ENCODE results near the gene TNNT1.
"Not testable (repeated sequence)": the region's sequence is repeated elsewhere in the genome, so short reads cannot be mapped to it uniquely, and the experiment has no call there.

Gene TNNT1

DNA sequence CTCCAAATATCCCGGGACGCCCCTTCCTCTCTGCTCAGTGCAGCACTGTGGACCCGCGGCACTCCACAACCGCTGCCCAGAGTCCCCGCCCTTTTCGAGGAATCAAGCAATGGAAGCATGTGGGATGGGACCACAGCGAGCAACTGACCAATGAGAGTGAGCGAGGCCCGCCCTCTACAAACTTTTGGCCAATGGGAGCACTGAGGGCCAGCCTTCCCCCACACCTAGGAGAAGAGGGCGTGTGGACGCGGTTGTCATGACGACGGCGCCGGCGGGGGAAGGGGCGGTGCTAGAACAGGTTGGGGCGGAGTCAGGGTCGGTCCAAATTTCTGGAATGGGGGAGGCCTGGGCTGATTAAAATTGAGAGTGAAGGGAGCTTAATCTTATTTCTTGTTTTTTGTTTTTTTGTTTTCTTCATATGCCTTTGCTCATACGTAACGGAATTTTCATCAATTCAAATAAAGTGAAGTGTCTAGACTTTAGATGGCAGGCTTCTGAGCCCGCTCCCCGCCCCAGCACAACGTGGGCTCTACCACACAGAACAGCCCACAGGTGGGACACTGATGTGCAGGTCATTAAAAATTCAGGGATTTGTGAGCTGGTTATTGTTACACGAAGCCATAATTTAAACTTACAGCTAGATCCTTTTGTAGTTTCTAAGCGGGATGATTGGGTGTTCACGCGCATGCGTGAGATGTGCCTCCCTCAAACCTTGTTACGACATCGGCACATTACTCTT lies 17.7 kb upstream of the TNNT1 start, which contains the start of gene DNAAF3:
Gene DNAAF3, minus strand, starts transcription at position 84 of the 739 bp plus-strand sequence. CDS start 200 bp downstream, outside the sequence.
- peak; percentile 99 for DNase-seq

DNA sequence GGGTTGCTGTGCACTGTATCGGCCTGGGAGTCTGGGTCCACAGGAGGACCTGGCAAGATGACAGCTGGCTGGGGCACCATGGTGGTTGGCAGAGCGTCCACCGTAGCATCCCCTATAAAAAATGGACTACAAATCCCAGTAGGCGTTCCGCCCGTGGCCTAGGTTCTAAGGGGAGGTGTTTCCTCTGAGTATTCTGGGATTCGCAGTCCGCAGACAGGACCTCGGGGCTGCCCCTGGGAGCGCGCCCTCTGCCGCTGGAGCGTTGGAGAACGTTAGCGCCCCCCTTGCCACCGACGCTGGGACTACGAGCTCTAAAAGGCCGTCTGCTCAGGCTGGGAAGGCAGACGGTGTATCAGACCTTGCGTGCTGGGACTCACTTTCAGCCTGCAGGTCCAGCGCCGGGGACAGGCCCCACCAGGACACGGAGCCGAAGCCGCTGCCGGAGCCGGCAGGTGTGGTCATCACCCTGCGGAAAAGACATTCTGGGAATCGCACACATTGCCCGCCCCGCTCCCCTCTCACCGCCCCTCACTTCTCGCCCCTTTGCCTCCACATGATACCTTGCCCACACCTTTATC lies 17.0 kb upstream of the TNNT1 start:
- peak; percentile 91 to 95 for DNase-seq

DNA sequence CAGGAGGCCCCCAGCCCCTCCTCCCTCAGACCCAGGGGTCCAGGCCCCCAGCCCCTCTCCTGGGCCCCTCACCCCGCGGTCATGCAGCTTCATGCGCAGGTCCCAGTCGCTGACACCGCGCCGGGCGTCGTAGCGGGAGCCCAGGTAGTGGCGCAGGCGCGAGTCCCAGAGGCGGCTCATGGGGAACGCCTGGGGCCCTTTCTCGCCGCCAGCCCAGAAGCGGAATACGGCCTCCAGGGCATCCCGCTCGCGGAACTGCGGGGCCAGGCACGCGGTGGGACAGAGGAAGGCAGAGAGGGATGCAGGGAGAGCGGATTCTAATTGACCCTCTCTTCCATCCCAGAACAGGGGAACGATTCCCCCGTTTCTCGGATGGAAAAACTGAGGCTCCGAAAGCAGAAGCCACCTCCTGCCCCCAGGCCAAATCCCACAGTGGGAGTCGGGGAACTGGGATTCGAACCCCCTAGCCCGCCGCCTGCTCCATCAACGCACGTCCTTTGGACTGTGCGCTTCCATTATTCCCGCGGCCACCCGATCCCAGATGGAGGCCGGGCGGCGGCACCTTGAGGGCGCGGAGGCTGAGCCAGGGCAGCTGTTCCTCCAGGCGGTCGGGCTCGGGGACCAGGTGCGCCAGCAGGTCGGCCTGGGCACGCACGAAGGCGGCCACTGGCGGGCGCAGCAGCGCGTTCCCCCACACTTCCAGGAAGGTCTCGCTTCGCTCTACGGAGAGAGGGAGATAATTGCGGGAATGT lies 12.7 kb upstream of the TNNT1 start:
- no peak for DNase-seq

DNA sequence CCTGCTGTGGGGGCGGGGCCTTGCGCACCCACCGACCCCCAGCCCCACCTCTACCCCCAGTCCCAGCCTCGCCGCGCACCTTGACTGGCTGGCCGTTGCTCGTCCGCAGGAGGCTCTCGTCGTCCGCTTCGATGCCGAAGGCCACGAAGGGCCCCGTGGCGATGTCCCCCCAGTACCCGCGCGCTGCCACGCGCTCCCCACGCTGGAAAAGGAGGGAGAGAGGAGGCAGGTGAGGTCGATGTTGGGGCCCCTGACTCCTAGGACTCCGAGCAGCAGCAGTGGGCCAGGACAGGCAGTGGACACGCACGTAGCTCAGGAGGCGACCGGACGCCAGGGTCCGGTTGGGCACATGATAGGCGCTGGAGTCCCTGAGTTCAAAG lies 12.0 kb upstream of the TNNT1 start:
- DNase-seq = no peak

DNA sequence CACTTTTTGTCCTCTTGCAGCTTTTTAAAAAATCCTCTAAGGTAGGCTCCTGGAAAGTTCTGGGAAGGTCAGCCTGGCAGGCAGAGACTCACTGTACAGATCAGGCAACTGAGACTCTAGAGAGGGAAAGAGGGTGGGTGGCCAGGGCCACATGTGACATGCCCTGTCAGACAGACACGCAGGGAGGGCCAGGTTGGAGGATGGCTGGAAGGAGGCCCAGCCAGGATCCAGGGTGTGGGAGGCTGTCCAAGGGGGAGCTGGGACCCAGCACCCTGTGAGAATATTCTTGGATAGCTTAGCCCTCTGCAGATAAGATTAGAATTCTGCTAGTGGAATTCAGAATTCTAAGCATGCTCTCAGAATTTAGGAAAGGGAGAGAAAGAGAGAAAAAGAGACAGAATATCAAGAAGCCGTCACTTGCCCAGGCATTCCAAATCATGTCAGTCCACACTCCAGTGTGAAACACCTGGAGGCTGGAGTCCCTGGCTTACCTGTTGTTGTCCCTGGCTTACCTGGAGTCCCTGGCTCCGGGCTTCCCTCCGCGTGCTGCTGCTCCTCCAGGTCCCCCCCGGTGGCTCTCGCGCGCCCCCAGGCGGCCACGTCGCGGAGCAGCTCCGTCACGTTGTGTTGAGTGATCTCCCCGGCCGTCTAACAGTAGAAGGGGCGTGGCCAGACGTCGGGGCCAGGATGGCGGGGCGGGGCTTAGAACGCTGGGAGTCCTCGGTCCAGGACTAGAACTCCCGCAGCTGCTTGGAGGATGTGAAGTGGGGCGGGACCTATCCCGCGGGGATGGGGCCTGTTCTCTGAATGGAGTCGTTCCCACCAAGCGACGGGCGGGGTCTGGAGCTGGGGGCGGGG lies 11.4 kb upstream of the TNNT1 start:
- DNase-seq = peak; percentile 89 to 93

DNA sequence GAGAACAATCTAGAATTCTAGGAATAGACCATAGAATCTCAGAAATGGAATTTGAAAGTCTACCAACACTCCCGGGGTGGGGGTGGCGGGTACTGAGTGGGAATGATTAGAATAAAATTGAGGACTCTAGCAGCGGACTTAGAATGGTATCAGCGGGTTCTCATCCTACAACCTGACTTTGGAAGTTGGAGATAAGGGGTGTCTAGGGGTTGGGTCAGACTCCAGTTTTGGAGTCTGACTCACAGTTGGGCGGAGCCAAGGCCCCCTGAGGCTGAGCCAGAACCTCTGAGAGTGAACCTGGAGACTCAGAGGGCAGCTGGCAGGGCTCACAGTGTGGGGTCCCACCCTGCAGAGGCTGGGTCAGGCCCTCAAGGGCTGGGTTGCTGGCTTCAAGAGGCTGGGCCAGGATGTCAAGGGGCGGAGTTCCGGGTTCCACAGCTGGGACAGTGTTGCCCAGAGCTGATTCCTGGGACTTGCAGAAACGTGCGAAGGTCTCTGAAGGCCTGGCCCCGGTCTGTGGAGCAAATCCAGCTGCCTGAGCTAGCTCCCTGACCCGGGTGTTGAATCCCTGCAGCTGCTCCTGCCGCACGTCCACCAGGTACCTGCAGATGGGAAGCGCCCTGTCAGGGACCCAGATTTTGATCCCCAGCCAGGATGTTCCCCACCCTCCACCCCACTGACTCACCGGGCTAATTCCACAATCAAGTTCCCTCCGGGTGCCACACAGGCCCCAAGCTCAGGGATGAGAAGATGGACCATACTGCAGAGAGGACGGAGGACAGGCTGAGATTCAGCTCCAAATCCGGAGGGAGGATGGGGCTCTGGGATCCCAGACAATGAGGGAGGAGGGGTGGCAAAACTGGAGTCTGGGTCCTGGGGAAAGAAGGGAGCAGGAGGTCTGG lies 10.1 kb upstream of the TNNT1 start:
- no peak for DNase-seq

DNA sequence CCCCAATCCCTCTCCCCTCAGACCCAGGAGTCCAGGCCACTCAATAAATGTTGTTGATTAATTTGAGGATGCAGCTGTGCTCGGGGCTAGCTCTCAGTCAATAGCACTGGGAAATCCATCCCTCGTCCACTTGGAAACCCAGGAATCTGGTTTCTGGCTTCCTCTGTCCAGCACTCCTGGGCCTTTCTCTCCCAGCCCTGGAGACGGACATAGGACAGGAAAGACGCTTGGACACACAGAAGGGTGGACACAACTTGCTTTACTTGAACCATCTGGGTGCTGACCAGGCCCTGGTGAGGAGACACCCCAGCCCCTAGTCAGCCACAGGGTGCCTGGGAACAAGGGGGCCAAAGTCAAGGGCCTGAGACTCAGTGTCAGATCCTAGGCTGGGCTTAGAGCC lies 9.4 kb upstream of the TNNT1 start:
- DNase-seq = no peak

DNA sequence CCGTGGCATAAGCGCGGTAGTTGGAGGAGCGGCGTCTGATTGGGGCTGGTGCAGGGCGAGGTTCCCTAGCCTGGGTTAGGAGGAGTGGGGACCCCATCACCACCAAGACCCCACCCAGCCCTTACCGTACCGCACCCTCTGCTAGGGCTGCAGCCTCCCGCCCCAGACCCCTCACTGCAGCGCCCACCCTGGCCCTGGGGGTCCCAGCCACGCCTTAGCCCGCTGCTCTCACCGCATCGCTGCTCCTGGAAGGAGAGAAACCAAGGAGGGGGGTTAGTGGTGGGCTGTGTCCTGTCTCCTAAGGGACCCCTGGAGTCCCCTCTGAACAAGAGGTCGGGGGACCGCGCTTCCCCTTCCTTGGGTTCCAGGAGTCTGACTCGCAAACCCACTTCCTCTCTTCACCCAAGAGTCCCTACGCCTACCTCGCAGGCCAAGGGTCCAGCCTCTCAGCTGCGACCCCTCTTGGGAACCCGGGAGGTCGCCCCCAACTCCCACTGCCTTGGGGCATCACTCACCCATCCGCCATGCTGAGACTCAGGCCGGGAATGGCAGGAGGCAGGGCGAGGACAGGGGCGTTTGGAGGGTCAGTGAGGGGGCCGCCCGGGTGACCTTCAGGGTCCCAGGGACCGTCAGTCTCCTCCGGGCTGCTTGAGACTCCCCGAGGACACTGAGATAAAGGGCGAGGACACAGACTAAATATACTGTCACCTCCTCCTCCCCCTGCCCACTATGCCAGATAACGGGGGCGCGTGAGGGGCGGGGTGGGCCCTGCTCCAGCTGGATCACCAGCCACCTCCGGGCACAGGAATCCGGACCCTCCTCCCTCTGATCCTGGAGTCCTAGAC lies 8.3 kb upstream of the TNNT1 start, which contains the start of gene TNNI3:
Gene TNNI3, minus strand, starts transcription at position 669 of the 845 bp plus-strand sequence. Its CDS starts 143 bp downstream, at position 526.
- DNase-seq = no peak

DNA sequence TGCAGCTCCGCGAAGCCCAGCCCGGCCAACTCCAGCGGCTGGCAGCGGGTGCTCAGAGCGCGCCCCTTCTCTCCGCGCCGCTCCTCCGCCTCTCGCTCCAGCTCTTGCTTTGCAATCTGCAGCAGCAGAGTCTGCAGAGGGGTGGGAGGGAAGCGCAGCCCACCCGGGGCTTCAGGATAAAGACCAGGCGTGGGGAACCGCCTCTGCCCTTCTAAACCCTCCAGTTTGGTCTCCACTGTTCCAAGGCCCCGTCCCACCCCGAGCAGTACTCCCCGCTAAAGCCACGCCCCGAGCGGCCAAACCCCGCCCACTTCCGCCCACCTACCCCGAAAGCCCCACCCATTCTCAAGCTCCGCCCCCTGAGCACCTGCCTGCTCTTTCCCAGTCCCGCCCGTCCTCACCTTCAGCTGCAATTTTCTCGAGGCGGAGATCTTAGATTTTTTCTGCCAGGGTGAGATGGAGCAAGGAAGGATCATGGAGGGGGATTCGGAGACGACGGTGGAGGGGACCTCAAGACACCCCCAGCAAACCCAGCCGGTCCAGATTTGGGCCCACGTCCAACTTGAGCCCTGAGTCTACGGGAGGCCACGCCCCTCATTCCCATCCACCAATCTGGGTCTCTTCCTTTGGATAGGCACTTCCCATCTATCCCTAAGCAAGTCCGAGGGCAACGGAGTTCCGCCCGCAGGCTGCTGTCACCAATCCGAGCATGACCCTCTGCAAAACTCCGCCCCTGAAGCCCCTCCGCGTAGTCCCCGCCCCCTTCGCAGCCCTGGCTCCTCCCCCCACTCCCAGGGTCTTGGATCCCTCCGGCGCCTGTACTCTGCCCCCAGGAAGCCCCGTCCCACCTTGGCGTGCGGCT lies 7.4 kb upstream of the TNNT1 start:
- peak; percentile 67 to 71 for DNase-seq

DNA sequence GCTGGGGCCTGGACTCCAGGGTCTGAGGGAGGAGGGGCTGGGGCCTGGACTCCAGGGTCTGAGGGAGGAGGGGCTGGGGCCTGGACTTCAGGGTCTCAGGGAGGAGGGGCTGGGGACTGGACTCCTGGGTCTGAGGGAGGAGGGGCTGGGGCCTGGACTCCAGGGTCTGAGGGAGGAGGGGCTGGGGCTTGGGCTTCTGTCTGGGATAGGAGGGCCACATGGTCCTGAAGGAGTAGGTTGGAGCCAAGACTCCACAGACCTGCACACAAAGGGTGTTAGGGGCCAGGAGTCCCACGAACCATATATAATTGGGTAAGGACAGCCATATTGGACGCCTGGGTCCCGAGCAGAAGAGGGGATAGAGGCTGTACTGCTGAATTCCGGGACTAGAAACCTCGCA lies 6.8 kb upstream of the TNNT1 start:
- DNase-seq = not testable (repeated sequence)

DNA sequence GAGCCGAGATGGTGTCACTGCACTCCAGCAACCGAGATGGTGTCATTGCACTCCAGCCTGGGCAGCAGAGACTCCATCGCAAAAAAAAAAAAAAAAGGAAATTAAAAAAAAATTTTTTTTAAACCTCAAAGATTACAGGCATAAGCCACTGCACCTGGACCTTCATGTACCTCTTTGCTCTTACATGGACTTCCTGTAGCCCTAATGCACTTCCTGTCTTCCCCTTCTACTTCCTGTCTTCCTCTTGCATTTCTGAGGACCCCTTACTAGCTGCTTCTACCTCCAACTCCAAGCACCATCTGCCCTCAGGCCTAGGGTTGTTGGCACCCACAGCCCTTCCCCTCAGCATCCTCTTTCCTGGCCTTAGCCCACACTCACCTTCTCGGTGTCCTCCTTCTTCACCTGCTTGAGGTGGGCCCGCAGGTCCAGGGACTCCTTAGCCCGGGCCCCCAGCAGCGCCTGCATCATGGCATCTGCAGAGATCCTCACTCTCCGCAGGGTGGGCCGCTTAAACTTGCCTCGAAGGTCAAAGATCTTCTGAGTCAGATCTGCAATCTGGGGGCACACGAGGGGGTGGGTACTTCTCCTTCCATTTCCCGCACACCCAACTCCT lies 4.8 kb upstream of the TNNT1 start:
- DNase-seq = no peak

DNA sequence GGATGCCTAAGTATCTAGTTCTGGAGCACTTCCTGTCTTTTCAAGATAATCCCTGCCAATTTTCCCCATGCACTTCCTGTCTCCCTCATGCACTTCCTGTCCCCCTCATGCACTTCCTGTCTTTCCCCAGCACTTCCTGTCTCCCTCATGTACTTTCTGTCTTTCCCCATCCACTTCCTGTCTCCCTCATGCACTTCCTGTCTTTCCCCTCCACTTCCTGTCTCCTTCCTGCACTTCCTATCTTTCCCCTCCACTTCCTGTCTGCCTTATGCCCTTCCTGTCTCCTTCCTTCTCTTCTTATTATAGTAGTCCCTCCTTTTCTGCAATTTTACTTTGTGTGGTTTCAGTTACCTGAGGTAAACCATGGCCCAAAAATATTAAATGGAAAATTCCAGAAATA lies 3.0 kb upstream of the TNNT1 start:
- no peak for DNase-seq

DNA sequence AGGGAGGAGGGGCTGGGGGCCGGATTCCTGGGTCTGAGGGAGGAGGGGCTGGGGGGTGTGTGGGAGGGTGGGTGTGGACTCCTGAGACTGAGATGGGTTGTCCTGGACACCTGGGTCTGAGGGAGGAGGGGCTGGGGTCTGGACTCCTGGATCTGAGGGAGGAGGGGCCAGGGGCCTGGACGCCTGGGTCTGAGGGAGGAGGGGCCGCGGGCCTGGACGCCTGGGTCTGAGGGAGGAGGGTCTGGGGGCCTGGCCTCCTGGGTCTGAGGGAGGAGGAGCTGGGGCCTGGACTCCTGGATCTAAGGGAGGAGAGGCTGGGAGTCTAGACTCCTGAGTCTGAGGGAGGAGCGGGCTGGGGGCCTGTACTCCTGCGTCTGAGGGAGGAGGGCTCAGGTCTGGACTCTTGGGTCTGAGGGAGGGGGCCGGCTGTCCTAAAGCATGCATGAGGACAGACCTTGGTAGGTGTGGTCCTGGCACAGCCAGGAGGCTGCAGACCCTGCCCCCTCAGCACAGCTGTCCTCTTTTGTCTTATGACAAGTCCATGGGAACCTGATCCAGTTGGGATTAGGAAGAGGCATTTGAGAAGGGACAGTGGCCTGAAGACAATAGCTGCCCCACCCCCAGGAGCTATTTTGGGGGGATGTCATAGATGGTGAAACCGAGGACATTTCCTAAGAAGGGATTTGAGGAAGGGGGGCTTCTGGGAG lies 1.3 kb downstream of the TNNT1 start:
- DNase-seq = no peak

DNA sequence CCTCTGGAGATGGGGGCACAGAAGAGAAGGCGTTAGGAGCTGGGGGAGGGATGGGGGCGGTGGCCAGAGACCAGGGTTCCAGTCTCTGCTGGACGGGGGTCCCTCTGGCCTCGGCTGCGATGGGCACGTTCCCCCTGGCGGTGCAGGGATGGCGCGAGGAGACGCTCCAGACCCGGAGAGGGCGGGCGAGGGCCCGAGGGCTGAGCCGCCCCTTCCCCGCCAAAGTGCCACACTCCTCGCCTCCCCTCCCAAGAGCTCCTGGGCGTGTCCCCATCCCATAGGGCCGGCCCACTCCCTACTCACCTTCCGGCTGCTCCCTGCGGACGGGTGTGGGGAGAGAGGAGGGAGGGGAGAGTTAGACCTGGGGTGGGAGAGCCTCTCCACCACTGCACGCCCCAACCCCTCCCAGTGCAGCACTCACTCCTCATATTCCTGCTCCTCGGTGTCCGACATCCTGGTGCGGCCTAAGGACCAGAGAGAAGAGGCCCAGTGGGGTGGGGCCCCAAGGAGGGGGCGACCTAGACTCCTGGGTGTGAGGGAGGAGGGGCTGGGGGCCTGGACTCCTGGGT lies 2.2 kb downstream of the TNNT1 start:
- DNase-seq = peak; percentile 82 to 88

DNA sequence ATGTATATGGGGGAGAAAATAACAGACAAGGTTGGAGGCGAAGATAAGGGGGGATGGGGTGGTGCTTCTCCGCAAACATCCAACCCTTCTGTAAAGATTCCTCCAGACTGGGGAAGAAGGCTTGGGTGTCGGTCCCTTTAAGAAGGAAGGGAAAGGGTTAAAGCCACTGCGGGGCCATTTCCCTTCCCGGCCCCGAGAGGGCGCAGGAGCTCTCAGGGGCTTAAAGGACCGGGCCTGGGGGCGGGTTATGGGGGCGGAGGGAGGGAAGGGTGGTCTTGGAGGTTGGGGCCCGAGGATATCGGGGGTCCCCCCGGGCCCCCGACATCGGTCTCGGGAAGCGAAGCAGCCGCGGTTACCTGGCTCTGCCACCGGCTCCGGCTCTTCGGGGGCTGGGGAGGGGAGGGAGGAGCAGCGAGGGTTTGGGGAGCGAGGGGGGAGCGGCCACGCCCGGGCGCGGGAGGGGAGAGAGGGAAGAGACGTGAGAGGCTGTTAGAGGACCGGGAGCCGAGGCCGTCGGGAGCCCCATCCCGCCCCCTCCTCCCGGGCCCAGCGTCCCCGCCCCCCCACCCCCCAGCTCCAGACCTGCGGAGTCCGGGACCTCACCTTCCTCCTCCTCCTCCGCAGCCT lies 2.8 kb downstream of the TNNT1 start:
- DNase-seq = peak; percentile 77 to 80

DNA sequence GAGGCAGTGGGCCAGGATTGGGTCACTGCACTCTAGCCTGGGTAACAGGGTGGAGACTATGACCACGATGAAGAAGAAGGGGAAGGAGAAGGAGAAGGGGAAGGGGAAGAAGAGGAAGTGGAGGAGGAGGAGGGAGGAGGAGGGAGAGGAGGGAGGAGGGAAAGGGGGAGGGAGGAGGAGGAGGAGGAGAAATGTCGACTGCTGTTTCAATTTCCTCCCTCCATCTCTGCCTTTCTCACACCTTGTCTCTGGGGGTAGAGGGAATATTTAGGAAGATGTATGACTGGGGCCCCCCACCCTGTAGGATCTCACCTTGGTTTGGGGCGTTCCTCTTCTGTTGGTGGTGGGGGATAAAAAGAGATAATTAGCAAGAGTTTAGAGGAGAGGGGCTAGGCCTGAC lies 3.8 kb downstream of the TNNT1 start:
- no peak for DNase-seq

DNA sequence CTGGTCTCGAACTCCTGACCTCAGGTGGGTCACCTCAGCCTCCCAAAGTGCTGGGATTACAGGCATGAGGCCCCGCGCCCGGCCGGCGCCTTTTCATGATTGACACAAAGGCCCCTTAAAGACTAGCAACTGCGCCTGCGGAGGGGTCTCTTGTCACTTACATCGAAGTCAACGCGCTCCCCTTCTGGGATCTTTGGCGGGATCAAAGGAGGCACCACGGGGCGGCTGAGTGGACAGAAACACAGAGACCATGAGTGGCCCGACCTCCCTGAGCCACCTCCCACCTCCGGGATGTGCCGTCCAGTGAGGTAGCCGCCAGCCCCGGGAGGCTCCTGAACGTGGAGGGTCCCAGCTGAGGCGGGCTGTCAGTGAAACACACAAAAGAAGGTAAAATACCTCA lies 7.3 kb downstream of the TNNT1 start:
- no peak for DNase-seq

DNA sequence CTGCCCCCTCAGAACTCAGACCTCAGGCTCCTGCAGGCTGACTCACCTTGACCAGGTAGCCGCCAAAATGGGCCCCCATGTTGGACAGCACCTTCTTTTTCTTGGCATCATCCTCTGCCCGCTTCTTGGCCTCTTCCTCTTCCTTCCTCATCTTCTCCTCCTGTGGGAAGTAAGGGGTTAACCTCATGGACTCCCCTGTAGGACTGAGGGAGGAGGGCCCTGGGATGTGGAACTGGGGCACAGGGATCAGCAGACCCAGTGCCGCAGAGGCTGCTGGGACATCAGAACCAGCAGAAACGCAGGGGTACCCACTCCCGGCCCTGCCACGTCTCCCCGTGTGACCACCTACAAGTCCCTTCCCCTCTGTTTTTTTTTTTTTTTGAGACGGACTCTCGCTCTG lies 11.1 kb downstream of the TNNT1 start:
- DNase-seq = no peak
